Epithelial cell of proximal tubule (primary cell): Measurements from ENCODE around the gene PRC1. TPM values are rescaled to one million over a fixed set of nuclear protein-coding genes. Genes with fewer than 3 reads are reported as not detected.

Experiments
- DNase-seq: peaks from one replicate; pipeline ENCODE4 v3.0.0-alpha.2; 2011; ENCODE audit warnings: low read depth
- H3K4me3 ChIP-seq: 2 replicates; pipeline ENCODE4 v1.5.1; 2011; ENCODE audit warnings: low read depth, mild to moderate bottlenecking, low read length
- total RNA-seq: library from RNA; depleted of rRNA; stranded (reverse); fragments of >200 nt; gene quantifications from 2 replicates; pipeline ENCODE4 v1.2.3, GENCODE V29; 2015
- TF ChIP-seq, protein P1 (sequence below): conservative IDR thresholded peaks from 2 replicates; pipeline ENCODE4 v1.5.1; 2012; ENCODE audit warnings: low read depth, mild to moderate bottlenecking, low read length

Gene PRC1
- total RNA-seq, 1 donor from 2014 or later: 251 TPM

DNA sequence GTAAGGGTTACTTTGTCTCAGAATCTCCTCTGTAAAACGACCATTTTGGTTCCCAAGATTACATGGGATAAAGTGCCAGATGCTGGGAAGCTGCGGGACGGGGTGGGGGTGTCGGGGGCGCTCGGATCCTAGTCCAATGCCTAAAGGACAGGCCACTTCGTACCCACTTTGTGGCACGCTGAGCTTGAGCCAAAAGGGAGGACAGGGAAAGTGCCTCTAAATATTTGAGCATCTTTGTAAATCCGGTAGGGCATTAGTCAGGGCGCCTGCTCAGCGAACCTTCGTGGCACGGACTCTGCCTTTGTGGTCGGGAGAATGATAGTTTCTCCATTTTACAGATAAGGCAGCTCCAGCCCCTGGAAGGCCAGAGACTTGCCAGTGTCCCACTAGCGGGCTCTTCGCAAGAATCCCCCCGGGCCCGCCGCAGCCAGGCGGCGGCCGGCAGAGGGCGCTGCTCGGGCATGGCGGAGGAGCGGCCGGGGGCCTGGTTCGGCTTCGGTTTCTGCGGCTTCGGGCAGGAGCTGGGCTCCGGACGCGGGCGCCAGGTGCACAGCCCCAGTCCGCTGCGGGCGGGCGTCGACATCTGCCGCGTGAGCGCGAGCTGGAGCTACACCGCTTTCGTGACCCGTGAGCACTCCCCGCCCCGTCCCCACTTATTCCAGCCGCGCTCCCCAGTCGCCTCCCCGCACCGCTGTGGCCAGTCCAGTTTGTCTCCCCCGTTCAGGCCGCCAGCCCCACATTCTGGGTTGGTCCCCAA lies 37.9 kb downstream of the PRC1 start:
- TF ChIP-seq, protein P1, sequence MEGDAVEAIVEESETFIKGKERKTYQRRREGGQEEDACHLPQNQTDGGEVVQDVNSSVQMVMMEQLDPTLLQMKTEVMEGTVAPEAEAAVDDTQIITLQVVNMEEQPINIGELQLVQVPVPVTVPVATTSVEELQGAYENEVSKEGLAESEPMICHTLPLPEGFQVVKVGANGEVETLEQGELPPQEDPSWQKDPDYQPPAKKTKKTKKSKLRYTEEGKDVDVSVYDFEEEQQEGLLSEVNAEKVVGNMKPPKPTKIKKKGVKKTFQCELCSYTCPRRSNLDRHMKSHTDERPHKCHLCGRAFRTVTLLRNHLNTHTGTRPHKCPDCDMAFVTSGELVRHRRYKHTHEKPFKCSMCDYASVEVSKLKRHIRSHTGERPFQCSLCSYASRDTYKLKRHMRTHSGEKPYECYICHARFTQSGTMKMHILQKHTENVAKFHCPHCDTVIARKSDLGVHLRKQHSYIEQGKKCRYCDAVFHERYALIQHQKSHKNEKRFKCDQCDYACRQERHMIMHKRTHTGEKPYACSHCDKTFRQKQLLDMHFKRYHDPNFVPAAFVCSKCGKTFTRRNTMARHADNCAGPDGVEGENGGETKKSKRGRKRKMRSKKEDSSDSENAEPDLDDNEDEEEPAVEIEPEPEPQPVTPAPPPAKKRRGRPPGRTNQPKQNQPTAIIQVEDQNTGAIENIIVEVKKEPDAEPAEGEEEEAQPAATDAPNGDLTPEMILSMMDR: peak; percentile 95
- no peak for DNase-seq
- H3K4me3 ChIP-seq: peak overlapping the region; percentile 84

DNA sequence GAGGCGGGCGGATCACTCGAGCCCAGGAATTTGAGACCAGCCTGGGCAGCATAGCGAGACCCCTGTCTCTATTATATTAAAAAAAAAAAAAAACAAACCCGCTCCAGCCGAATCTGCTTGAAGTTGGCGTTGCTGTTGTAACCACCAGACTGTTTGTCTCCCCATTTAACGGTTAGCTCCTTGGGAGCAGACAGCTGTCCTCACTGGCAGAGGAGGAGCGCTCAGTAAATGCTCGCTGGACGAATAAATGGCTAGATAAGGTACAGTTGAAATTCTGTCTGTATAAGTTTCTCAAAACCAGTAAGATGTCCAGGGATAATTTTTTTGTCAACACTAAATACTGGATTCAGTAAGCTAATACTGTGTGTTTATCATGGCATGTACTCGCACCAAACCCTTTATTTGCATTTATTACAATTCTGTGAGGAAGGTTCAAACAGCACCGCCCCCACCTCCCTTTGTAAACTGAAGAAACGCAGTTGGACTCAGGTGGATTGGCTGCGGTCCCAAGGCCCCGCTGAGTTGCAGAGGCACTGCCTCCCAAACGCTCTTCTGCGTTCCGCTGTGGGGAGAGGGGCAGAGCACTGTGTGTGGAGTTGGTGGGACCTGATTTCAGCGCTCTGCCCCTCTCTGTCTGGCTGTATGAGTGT lies 38.6 kb downstream of the PRC1 start:
- TF ChIP-seq, protein P1: no peak
- peak overlapping the region; percentile 84 for H3K4me3 ChIP-seq
- no peak for DNase-seq

DNA sequence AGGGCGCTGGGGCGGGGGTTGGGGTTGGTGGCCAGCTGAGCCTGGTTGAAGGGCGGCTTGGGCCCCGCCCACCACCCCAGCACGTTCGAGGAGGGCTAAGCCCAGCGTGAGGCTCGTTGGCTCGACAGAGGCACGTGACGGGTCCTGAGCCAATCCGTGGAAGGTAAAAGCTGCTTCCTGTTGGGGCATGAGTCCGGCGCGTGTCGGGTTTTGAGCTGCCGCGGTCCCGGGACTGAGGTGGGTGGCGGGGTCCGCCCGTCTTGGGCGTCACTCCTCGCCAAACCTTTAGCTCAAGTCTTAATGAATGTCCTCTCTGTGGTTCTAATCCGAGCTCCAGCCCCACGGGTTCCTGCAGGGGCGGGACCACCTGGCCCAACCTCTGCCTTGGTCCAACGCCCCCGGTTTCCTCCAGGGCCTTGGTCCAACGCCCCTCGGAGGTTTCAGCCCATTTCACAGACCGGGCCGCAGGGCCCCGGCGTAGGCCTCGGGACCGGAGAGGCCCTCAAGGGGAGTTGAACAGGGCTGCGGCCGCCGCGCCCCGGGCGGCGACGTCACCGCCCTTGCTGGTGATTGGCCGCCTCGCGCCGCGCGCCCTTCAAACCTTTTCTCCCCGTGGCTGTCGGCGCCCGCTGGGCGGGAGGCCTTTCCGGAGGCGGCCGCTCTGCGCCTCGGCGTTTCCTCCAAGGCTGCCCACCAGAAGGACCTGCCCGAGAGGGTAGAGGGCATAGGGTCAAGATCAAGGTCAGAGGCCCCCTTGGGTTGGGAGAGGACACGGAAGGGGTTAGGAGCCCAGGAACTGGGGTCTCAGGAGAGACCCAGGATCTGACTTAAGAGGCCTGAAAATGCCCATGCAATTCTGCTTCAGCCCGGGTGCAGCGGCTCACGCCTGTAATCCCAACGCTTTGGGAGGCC lies 39.4 kb downstream of the PRC1 start, which contains the start of gene RCCD1:
TSS of gene RCCD1 (plus strand) at position 173 of the 912 bp plus-strand sequence. CDS start 1,851 bp downstream, outside the sequence.
- no peak for DNase-seq
- TF ChIP-seq, protein P1: no peak
- H3K4me3 ChIP-seq: peak within 1 kb of the TSS; percentile 84

DNA sequence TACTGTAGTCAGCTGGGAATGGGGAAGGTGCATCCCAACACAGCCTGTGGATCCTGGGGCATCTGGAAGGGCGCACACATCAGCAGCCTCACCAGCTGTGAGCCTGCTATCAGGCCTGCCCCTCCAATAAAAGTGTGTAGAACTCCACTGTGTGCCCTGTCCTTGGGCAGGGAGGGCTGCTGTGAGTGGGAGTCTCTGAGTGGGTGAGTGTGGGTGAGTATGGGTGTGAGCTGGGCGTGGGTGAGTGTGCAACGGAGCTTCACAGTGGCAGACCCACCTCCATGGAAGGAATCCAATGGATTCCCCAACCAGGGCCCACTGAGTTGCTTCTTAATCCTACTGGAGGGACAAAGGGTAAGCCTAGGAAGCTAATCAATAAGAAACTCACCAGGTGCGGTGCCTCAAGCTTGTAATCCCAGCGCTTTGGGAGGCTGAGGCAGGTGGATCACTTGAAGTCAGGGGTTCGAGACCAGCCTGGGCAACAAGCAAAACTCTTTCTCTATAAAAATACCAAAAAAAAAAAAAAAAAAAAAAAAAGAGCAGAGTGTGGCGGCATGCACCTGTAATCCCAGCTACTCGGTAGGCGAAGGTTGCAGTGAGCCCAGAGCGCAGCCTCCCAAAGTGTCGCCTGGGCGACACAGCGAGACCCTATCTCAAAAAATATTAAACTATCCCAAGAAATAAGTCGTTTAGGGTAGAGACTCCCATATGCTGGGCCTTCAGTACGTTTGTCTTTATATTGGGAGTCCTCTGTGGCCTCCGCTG lies 40.2 kb downstream of the PRC1 start:
- TF ChIP-seq, protein P1: no peak
- peak overlapping the region; percentile 84 for H3K4me3 ChIP-seq
- DNase-seq: no peak

DNA sequence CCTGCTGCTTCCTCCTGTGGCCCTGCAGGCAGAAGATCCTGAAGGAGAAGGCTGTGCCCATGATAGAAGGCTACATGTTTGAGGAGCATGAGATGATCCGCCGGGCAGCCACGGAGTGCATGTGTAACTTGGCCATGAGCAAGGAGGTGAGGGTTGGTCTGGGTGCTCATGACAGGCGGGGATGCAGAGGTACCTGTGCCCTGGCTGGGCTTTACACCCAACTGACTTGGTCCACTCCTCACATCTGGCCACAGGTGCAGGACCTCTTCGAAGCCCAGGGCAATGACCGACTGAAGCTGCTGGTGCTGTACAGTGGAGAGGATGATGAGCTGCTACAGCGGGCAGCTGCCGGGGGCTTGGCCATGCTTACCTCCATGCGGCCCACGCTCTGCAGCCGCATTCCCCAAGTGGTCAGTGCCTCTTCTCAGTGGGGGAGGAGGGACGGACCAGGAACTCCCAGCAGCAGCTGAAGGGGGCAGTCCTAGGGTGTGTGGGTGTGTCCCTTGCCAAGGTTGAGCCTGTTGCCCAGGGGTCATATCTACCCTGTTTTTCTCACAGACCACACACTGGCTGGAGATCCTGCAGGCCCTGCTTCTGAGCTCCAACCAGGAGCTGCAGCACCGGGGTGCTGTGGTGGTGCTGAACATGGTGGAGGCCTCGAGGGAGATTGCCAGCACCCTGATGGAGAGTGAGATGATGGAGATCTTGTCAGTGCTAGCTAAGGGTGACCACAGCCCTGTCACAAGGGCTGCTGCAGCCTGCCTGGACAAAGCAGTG lies 41.2 kb downstream of the PRC1 start:
- no peak overlapping the region for H3K4me3 ChIP-seq
- TF ChIP-seq, protein P1: no peak

DNA sequence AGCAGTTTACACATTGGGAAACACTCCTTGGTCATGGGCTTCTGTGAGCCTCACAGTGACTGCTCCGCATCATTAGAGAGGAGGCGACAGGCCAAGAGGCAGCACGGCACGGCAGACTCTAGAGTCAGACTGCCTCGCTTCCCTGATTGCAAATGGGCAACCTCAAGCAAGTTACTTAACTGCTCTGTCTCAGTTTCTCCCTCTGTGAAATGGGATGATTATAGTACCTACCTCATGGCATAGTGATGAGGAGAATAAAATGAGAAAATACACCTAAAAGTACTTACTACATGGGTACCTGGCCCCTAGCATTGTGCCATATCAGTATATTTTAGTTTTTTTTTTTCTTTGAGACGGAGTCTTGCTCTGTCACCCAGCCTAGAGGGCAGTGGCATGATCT lies 43.7 kb downstream of the PRC1 start:
- TF ChIP-seq, protein P1: no peak
- no peak for DNase-seq
- H3K4me3 ChIP-seq: no peak overlapping the region

More for the DNA sequence above, 41.2 kb downstream of the PRC1 start:
- DNase-seq: no peak
